Lower leg skin (tissue), 4 donors: Measurements from ENCODE around the gene SSR2. TPM values are rescaled to one million over a fixed set of nuclear protein-coding genes. Genes with fewer than 3 reads are reported as not detected.

Experiments
- DNase-seq, 2 donors: peaks; one replicate each; pipeline ENCODE4 v3.0.0-alpha.2; 2019; ENCODE audit warnings: low spot score in 2 of 2
- H3K4me3 ChIP-seq: fragments of 200-600 bp; sonication (generic); 2 replicates; pipeline ENCODE4 v1.5.1; 2017; ENCODE audit warnings: mild to moderate bottlenecking, low read depth; ENCODE audit not compliant: poor library complexity, severe bottlenecking
- POLR2A ChIP-seq, 2 donors: fragments of 450-650 bp; IDR thresholded peaks; one replicate each; pipeline ENCODE4 v1.6.1; 2016 to 2017; ENCODE audit warnings: antibody characterized with exemption in 2 of 2, mild to moderate bottlenecking in 1 of 2, moderate library complexity in 1 of 2
- WGBS, 2 donors: methylation state at CpG; one replicate each; pipeline ENCODE4 v1.1.5; 2018; 5-methylcytosine and 5-hydroxymethylcytosine counted together
- intact Hi-C: fragments of 100-400 bp; cut with DNase I; formaldehyde crosslinking; loops from one replicate; pipeline ENCODE4 v1.15.0; 2023; ENCODE audit warnings: low total_unique reads
- total RNA-seq, 4 donors: library from RNA; depleted of rRNA; stranded (reverse); fragments of >200 nt; gene quantifications; one replicate each; pipeline ENCODE4 v1.1.0, GENCODE V29; 2016
- TF ChIP-seq, protein P1 (sequence below), 3 donors: fragments of 450-650 bp; IDR thresholded peaks; one replicate each; pipeline ENCODE4 v1.5.1; 2016; ENCODE audit warnings: antibody characterized with exemption in 3 of 3, mild to moderate bottlenecking in 3 of 3, moderate library complexity in 2 of 3

The SSR2 gene
- total RNA-seq, 4 donors from 2014 or later: 113 to 215 (median 185) TPM

GRCh38 chr1:155975375-155976061, 45.2 kb downstream of the SSR2 start:
- WGBS, 2 donors: 36 to 42% methylated on average over 4 of the region's 4 CpGs
- H3K4me3 ChIP-seq: no peak overlapping the region
- TF ChIP-seq, protein P1, sequence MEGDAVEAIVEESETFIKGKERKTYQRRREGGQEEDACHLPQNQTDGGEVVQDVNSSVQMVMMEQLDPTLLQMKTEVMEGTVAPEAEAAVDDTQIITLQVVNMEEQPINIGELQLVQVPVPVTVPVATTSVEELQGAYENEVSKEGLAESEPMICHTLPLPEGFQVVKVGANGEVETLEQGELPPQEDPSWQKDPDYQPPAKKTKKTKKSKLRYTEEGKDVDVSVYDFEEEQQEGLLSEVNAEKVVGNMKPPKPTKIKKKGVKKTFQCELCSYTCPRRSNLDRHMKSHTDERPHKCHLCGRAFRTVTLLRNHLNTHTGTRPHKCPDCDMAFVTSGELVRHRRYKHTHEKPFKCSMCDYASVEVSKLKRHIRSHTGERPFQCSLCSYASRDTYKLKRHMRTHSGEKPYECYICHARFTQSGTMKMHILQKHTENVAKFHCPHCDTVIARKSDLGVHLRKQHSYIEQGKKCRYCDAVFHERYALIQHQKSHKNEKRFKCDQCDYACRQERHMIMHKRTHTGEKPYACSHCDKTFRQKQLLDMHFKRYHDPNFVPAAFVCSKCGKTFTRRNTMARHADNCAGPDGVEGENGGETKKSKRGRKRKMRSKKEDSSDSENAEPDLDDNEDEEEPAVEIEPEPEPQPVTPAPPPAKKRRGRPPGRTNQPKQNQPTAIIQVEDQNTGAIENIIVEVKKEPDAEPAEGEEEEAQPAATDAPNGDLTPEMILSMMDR (IDR thresholded peaks at IDR 0.05): no peak
- TF ChIP-seq POLR2A (IDR thresholded peaks at IDR 0.05): no peak
- DNase-seq: no peak
- intact Hi-C loops: no loop called here

DNA sequence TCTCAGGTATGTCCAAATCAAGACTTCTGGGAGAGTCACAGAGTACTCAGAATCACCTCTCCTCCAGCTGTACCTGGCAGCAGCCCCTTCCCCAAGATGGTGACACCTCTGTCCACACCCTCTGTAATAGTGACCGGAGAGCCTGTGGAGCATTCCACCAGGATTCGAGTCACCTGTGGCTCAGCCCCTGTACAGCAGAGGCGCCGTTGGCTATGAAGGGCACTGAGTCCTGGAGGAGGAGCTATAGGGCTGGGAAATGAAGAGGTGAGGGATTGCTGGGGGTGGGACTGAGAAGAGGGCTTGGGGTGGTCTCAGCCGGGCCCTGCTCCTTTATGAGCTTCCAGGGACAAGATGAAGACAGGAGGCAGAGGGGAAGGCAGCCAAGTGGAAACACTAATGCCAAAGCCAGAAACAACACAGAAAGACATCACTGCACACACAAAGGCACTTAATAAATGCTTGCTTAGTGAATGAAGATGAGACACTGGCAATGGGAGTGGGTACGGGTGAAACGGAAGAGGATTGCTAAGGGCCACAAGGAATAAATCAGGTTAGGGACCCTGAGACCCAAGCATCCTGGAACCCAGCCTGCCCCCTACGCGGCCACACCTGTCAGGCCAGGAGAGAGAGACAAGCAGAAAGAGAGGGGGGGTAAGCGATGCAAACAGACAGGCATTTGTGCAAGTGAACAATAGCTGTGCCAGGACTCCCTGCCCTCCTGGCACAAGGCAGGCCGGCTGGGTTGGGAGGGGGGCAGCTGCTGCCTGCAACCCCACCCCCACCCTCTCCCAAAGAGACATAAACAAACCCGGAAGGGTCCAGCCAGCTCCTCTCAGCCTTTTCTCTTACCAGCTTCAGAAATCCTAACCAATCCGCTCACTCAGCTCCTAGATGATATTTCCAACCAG, 46.3 kb downstream of the SSR2 start:
- no peak for DNase-seq
- intact Hi-C loops: no loop called here
- no peak overlapping the region for H3K4me3 ChIP-seq
- TF ChIP-seq POLR2A (IDR thresholded peaks at IDR 0.05): no peak
- TF ChIP-seq, protein P1 (IDR thresholded peaks at IDR 0.05): no peak
- whole genome bisulfite sequencing, 2 donors: 55% methylated on average over 13 of the region's 13 CpGs

DNA sequence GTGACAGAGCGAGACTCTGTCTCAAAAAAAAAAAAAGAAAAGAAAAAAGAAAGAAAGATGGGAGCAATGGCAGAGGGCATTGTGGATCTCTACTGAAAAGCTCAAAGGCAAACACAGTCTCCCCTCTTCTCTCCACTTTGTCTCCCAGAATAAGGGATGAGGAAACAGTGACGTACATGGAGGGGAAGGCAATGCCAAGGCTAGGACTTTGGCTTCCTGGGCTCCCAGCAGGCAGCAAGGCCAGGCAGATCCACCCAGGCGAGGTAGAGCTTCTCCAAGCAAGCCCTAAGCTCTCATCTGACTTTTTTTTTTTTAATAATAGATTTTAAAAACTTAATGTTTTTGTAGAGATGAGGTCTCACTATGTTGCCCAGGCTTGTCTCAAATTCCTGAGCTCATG, 47.0 kb downstream of the SSR2 start:
- WGBS, 2 donors: 79 to 81% methylated on average over 3 of the region's 3 CpGs
- intact Hi-C loops: no loop called here
- no peak for DNase-seq
- H3K4me3 ChIP-seq: no peak overlapping the region
- TF ChIP-seq, protein P1 (IDR thresholded peaks at IDR 0.05): no peak
- no peak for TF ChIP-seq POLR2A (IDR thresholded peaks at IDR 0.05)

DNA sequence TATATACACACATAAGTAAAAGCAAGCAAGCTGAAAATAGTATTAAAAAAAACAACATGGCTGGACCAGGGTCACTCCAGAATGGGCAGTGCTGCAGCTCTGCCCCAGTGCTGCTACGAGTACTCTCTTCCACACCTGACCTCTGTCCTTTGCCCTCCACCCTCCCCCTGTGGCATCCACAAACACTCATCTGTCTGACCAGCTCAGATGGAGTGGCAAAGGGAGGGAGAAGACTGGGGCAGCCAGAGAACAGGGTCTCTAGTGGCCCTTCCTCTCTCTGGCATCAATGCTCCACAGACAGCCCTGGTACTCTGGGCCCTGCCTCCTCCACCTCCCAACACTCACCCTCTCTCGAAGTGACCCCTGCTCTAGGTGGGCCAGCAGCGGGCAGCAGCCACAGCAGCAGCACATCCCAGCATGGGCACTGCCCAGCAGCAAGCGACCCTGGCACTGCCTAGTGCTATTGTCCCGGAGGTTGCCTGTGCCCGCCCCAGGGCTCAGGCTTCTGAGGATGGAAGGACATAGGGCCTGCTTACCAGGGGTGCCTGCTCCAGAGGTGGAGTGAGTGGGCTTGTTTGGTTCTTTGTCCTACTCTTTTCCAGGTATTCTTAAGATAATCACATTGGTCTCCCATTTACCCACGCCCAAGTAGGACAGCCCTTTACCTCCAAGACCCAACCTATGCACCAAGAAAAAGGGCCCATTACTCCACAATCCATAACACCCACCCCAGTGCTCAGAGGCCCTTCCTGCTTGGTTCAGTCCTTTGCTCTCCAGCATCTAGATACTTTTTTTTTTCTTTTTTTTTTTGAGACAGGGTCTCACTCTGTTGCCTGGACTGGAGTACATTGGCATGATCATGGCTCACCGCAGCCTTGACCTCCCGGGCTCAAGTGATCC, 48.6 kb downstream of the SSR2 start:
- intact Hi-C loops: no loop called here
- no peak for DNase-seq
- WGBS, 2 donors: 82 to 88% methylated on average over 9 of the region's 9 CpGs
- TF ChIP-seq POLR2A (IDR thresholded peaks at IDR 0.05): no peak
- TF ChIP-seq, protein P1 (IDR thresholded peaks at IDR 0.05): no peak
- H3K4me3 ChIP-seq: no peak overlapping the region

DNA sequence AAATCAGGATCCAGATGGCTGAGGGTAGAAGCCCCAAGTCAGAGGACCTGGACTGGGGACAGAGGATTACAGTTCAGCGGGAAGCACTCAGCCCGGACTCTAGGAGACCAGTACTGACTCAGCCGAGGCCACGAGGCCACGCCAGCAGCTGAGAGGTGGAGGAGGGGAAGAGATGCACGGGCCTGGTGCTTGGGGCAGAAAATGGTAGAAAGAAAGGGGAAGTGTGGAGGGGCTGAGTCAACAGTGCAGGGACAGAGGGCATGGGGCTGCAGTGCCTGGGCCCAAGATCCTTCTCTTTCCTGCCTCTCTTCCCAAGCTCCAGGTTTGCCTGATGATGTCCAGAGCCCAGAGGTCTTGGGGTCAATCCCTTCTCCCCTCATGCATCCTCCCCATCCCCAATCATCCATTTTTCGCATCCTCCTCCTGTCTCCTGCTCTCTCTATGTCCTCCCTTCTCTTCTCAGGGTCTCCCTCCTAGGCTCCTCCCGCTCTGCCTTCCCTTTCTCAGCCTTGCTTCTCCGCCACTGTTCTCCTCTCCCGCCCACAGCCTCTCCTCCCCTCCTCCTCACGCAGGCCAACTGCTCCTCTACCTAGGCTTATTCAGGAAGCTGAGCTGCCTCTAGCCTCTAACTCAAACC, 50.1 kb downstream of the SSR2 start:
- H3K4me3 ChIP-seq: no peak overlapping the region
- 46 to 57% methylated on average over 11 of the region's 11 CpGs for WGBS, 2 donors
- intact Hi-C loops: no loop called here
- DNase-seq: peak; percentile 68 to 92
- TF ChIP-seq, protein P1 (IDR thresholded peaks at IDR 0.05): no peak
